Midbrain (tissue), 1 donor: Measurements from ENCODE around the gene DAD1.
A peak's percentile ranks its signal among the peaks of the same experiment; 100 is the strongest.
"Not testable (repeated sequence)": the region's sequence is repeated elsewhere in the genome, so short reads cannot be mapped to it uniquely, and the experiment has no call there.

Experiments
- DNase-seq: peaks from one replicate; lab custom pipeline; 2025; lab: John Stamatoyannopoulos, UW

DAD1 gene

GRCh38 chr14:22567437-22567836 lies 21.6 kb downstream of the DAD1 start:
- no peak for DNase-seq

DNA sequence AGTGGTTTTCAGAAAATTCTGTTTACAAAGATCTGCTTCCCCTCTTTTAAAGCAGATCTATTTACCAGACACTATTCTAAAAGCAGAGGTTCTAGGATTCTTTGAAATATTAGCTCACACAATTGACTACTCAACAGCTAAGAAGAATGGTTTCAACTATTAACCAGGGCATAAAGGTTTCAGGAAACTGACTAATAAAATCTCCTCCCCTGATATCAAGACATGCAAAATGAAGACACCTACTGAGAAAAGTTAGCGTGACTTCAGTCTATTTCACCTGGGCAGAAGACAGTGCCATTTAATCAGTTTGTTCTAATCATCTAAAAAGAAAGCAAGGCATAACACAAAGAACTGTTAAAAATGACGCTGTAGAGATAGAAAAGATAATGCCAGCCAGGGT lies 22.2 kb downstream of the DAD1 start:
- no peak for DNase-seq

DNA sequence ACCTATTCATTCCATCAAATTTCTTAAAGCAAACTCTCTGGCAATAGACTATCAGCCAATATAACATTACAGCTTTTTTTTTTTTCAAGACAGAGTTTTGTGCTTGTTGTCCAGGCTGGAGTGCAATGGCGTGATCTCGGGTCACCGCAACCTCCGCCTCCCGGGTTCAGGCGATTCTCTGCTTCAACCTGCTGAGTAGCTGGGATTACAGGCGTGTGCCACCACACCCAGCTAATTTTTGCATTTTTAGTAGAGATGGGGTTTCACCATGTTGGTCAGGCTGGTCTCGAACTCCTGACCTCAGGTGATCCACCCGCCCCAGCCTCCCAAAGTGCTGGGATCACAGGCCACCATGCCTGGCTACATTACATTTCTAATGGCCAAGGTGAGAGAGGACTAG lies 22.8 kb downstream of the DAD1 start:
- not testable (repeated sequence) for DNase-seq

DNA sequence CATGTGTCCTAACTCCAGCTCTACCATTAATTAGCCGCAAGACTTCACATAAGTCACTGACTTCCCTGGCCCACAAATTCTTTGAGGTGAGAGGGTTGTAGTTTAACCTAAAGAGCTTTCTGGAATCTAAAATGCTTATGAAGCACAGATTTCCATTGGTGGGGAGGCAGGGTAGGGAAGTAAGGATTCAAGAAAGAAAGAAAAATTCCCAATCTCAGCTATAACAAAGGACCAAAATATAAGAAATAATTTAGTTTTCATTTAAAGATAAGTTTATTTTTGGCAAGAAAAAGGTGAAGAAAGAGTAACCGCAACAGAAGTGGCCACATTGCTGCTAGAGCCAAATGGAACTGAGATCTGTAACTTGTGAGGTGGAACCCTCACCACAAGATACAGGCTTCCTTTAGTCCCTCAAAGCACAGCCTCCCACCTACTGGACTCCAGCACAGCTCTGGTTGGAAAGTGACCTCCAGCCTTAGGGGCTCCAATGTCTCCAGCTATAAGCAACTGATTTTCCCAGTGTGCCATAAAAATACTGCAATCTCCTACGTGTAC lies 23.6 kb downstream of the DAD1 start:
- no peak for DNase-seq

DNA sequence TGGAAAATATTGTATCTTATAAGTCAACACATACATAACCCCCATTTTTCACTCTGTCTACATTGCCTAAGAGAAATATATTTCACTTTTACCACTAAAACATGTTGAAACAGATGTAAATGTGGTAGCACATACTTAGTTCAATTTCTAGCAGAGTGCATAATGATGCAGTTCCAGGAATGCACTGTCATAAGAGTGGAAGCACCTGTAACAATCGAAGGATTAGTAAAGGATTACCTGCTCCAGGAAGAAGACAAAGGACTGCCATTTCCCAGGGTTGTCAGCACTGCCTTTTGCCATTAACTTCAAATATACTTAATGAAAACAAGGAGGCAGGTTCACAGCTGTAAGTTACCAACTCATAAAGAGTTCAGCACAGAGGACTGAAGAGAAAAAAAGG lies 24.6 kb downstream of the DAD1 start:
- DNase-seq = no peak

- no peak for DNase-seq
Observed at GRCh38 chr14:22563987-22564386, 25.0 kb downstream of the DAD1 start.

GRCh38 chr14:22561661-22562579 lies 27.1 kb downstream of the DAD1 start:
- no peak for DNase-seq

GRCh38 chr14:22561366-22561660 lies 27.7 kb downstream of the DAD1 start:
- no peak for DNase-seq

GRCh38 chr14:22560662-22561365 lies 28.2 kb downstream of the DAD1 start:
- DNase-seq = no peak

DNA sequence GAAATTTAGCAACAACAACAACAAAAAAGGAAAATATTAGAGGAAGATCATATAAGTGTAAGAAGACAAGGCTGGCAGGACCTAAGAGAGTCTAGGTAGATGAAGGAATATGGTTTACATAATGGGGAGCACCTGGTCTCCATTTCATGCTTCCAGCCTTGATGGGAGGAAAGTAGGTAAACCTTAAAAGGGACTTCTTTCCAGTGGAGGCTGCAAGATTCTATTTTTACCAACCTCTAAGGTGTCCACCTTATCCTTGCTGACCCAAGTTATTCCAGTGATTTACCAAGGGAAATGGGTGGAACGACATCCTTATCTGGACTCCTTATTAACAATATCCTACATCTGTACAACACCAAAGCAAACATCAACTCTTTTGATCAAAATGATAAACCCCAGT lies 30.0 kb downstream of the DAD1 start:
- DNase-seq = no peak

DNA sequence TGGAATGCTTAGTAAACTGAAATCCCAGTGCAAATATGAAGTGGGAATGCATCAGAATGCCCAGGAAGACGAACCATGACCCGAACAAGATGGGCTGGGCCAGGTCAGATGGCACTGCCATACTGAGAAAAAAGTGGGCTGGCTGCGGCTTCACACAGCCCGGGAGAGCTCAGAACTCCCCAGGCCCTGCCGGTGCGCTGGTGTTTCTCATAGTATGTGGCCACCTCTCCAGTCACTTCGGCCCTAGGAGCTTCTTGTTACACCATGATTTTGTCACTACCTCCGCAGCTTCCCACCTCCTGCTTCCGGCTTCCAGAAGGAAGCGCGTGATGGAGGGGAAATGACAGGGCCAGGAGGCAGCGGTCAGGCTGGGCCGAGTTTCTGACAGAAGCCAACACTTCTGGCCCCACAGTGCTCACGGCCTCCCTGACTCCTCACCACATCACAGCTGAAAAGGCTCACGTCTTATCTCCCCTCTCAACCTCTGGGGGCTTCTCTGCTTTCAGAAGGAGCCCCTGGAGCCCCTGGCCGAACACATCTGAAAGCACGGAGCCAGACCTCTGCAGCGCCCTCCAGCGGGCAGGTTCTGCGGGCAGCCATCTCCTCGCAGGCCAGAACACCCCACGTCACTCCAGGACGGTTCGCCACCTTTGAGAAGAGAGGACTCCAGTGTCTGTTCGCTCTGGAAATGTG lies 30.7 kb downstream of the DAD1 start:
- no peak for DNase-seq

GRCh38 chr14:22557846-22558220 lies 31.2 kb downstream of the DAD1 start:
- no peak for DNase-seq

DNA sequence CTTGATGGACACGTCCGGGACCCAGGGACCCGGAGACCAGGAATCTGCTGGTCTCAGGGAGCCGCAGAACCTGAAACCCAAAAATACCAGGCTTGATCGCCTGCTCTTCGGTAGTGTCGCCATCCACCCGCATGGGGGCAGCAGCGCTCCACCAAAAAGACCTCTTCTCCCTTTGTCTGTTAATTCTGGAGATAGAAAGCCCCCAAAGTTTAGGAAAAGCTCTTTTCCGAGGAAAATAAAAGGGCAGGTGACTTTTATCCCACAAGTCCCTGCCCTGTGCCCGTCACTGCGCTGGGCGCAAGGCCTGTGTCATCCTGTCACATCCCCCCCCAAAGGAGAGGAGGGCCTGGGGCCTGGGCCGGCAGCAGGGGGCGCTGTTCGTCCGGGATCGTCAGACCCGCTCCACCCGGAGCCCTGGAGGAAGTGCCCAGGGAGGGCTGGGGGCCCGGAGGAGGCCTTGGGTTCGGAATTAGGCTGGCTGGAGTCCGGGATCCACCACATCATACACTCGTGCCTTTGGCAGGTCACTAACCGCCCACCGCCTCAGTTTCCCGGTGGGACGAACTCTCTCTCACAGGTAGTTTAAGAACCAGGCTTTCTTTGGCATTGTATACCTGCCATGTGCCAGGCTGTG lies 31.9 kb downstream of the DAD1 start:
- peak; percentile 87 for DNase-seq

- no peak for DNase-seq
Observed at GRCh38 chr14:22556021-22556989, 32.7 kb downstream of the DAD1 start.

DNA sequence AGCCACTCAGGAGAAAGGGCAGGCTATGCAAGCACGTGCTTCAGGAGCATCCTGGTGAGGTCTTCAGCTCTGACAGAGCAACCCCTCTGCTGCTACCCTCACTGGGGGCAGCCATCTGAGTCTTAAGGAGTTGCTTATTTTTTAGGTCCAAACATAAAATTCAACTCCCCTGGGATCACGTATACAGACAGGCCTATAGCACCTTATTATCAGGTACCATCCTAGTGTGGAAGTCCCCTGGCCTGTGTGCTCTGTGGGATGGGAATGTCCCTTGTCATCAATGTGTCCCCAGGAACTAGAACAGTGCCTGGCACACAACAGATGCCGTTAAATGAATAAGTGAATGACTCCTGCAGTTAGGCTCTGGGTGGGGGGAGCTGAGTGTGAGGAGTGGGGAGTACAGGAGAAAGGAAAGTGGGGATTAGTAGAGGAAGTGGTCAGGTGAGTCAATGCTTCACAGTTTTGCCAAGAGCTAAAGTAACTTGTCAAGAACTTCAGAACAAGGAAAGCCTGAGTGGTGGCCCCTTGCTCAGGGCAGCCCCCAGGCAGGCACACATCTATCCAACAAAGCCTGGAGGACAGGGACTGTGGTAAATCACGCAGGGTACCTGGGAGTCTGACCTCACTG lies 33.5 kb downstream of the DAD1 start:
- DNase-seq = no peak

- no peak for DNase-seq
Observed at GRCh38 chr14:22554498-22555383, 34.3 kb downstream of the DAD1 start.

DNA sequence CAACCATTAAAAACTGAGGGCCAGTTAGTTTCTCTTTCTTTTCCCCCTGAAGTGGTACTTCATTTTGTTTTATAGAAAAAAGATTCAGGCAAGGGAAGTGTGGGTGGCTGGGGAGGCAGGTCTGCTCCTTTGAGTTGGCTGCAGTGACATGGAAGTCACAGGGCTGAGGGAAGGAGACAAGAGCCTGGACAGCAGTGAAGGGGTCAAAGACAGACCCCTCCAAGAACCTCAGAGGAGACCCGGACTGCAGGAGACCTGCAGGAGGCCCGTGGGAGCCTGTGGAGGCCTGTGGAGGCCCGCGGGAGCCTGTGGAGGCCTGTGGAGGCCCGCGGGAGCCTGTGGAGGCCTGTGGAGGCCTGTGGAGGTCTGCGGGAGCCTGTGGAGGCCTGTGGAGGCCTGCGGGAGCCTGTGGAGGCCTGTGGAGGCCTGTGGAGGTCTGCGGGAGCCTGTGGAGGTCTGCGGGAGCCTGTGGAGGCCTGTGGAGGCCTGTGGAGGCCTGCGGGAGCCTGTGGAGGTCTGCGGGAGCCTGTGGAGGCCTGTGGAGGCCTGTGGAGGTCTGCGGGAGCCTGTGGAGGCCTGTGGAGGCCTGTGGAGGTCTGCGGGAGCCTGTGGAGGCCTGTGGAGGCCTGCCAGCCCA lies 35.0 kb downstream of the DAD1 start:
- DNase-seq = not testable (repeated sequence)

DNA sequence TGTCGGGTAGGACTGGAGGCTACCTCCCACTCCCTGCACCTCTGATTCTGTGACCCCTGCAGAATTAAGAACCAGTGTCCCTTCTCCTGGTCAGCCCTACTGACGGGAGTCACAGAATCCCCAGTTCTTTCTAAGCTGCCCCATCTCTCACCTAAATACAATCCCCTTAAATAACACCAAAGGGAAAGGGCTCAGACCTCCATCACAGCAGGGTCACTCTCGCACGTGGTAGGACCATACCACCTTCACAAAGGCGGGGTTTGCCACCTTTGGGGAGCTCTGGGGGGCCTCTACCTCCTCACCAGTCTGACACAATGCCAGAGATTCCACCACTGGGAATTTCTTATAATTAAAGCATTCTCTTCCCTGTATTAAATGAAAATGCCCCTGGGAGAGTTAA lies 35.6 kb downstream of the DAD1 start:
- no peak for DNase-seq

- no peak for DNase-seq
Observed at GRCh38 chr14:22552827-22553076, 36.3 kb downstream of the DAD1 start.
